Measurements from ENCODE around the gene SLC23A2.

The SLC23A2 gene

GRCh38 chr20:4957187-4957586, 44.1 kb downstream of the SLC23A2 start:
- DNase-seq (ENCODE audit: extremely low spot score), result no peak
- no peak for TF ChIP-seq CTCF (IDR thresholded peaks at IDR 0.05; ENCODE audit: control extremely low read depth, extremely low read depth, low read depth, missing control alignments)
- ChIA-PET CTCF (interaction anchor here (0.7 to 4.2 kb wide), 6 partner anchors 10 to 98 kb away, joined by 3 to 42 read pairs (median 8); no protein-coding TSS in a partner anchor), POLR2A (interaction anchor here (0.6 to 0.7 kb wide), 2 partner anchors 35 to 73 kb away, joined by 4 read pairs; no protein-coding TSS in a partner anchor)

GRCh38 chr20:4956200-4956810, 45.0 kb downstream of the SLC23A2 start:
- peak; percentile 53 for DNase-seq (ENCODE audit: extremely low spot score)
- ChIA-PET CTCF (interaction anchor here (0.7 to 4.2 kb wide), 27 partner anchors 9 to 236 kb away, joined by 3 to 42 read pairs (median 4); partner anchors contain the start of gene CDS2), POLR2A (no interaction called here)
- TF ChIP-seq CTCF (IDR thresholded peaks at IDR 0.05; ENCODE audit: control extremely low read depth, extremely low read depth, low read depth, missing control alignments), result peak; percentile 69

- TF ChIP-seq CTCF (IDR thresholded peaks at IDR 0.05; ENCODE audit: control extremely low read depth, extremely low read depth, low read depth, missing control alignments), result no peak
- ChIA-PET CTCF (interaction anchor here (0.6 to 4.2 kb wide), 4 partner anchors 9 to 147 kb away, joined by 3 to 42 read pairs (median 4); no protein-coding TSS in a partner anchor), POLR2A (no interaction called here)
- DNase-seq (ENCODE audit: extremely low spot score), result no peak
Measured at GRCh38 chr20:4953881-4954280, 47.4 kb downstream of the SLC23A2 start.

GRCh38 chr20:4952229-4952628, 49.1 kb downstream of the SLC23A2 start:
- ChIA-PET CTCF (interaction anchor here (1.3 to 2.8 kb wide), 6 partner anchors 10 to 211 kb away, joined by 3 to 9 read pairs (median 4); no protein-coding TSS in a partner anchor), POLR2A (no interaction called here)
- no peak for DNase-seq (ENCODE audit: extremely low spot score)
- no peak for TF ChIP-seq CTCF (IDR thresholded peaks at IDR 0.05; ENCODE audit: control extremely low read depth, extremely low read depth, low read depth, missing control alignments)

GRCh38 chr20:4951299-4951698, 50.0 kb downstream of the SLC23A2 start:
- POLR2A ChIA-PET, result no interaction called here
- DNase-seq (ENCODE audit: extremely low spot score), result no peak
- no peak for TF ChIP-seq CTCF (IDR thresholded peaks at IDR 0.05; ENCODE audit: control extremely low read depth, extremely low read depth, low read depth, missing control alignments)
- CTCF ChIA-PET, result interaction anchor here (1.1 to 2.8 kb wide), 9 partner anchors 9 to 210 kb away, joined by 3 to 9 read pairs (median 4); no protein-coding TSS in a partner anchor

GRCh38 chr20:4950841-4951240, 50.5 kb downstream of the SLC23A2 start:
- TF ChIP-seq CTCF (IDR thresholded peaks at IDR 0.05; ENCODE audit: control extremely low read depth, extremely low read depth, low read depth, missing control alignments), result no peak
- DNase-seq (ENCODE audit: extremely low spot score), result no peak
- POLR2A ChIA-PET, result no interaction called here
- CTCF ChIA-PET, result interaction anchor here (0.9 to 2.8 kb wide), 12 partner anchors 9 to 225 kb away, joined by 3 to 9 read pairs (median 3); no protein-coding TSS in a partner anchor
